ENCODE data around the gene MTM1.
A peak's percentile ranks its signal among the peaks of the same experiment; 100 is the strongest.

The MTM1 gene

DNA sequence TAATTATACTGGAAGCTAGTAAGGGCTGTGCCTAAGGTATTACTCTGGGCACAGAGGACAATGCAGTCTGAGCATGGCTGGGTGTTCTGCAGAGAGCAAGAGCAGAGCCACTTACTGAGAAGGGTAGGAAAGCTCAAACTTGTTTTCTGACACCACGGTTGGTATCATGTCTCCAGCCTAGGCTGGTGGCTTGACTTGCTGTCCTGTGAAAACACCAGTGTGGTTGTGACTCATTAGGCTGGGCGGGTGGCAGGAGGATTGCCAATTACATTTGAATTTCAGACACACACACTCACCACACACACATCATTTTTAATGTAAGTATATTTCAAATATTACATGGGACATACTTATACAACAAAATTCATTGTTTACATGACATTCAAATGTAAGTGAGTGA, 19.7 kb upstream of the MTM1 start:
- DNase-seq (ENCODE audit: low read depth, low spot score) = no peak

DNA sequence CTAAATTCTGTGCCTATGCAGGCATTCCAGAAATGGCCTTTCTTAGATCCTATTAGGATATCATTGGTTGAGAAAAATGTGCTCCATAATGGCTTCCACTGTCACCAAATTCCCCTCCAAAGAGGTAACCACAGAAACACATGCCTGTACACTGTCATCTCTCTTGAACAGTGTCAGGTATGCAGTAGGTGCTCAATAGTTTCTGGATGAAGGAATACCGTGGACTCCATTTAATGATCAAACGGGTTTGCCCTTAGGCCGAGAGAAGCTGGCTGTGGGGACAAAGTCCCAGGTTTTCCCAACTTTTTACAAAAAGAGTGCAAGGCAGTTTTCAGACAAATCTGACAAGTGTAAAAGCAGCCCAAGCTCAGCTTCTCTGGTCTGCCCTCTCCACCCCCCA, 16.5 kb upstream of the MTM1 start:
- DNase-seq (ENCODE audit: low read depth, low spot score) = no peak

DNA sequence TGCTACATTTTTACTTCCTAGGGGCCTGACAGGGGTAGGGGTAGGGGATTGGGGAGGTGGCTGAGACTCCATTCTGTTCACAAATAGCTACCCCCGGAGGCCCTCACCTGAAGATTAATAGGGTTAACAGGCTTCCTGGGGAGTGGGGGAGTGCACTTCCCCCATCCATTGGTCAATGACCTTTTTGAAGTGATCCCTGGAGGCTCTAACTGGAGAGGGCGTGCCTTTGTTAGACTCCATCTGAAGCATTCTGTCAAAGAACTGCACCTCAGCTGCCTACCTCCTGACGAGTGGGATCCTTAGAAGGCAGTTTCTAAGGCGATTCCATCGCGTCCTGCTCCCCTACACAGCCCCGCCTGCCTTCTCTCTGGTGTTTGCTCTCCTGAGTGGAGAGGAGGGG, 10.0 kb upstream of the MTM1 start:
- peak; percentile 87 for DNase-seq (ENCODE audit: low read depth, low spot score)

DNA sequence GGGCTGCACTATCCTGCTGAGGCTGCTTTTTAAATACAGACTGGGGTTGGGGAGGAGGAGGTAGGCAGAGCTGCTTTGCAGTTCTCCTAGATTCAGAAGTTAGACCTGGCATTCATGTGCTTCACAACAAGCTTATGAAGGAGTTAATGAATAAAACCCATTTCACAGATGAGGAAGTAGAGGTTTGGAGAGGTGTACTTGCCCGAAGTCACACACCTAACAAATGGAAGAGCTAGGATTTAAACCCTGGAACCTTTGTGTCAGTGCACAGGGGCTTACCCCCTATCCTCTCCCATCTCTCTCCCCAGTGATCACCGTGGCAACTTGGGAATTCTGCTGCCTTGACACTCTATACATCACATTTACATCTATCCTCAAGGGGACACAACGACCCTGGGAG, 3.6 kb upstream of the MTM1 start:
- no peak for DNase-seq (ENCODE audit: low read depth, low spot score)

GRCh38 chrX:150565551-150565950, 2.9 kb upstream of the MTM1 start:
- peak; percentile 72 for DNase-seq (ENCODE audit: low read depth, low spot score)

DNA sequence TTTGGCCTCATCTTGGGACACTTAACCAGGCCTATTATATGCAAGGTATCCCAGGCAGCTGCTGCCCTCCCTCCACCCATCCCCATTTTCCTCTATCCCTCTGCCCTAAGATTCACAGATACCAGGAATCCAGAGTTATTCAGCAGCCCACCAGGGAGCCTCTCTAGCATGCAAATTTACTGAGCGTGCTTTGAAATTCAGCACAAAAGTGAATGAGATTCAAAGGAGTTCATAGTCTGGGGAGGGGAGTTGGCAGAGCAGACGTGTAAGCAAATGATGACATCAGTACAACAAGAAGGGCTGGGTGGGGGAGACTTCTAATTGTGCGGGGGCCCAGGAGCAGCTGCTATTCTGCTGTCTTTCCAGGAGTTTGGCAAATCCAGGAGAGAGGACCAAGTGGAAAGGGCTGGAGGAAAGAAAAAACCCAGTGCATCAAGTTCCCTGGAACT, 1.7 kb upstream of the MTM1 start:
- peak; percentile 95 for DNase-seq (ENCODE audit: low read depth, low spot score)

DNA sequence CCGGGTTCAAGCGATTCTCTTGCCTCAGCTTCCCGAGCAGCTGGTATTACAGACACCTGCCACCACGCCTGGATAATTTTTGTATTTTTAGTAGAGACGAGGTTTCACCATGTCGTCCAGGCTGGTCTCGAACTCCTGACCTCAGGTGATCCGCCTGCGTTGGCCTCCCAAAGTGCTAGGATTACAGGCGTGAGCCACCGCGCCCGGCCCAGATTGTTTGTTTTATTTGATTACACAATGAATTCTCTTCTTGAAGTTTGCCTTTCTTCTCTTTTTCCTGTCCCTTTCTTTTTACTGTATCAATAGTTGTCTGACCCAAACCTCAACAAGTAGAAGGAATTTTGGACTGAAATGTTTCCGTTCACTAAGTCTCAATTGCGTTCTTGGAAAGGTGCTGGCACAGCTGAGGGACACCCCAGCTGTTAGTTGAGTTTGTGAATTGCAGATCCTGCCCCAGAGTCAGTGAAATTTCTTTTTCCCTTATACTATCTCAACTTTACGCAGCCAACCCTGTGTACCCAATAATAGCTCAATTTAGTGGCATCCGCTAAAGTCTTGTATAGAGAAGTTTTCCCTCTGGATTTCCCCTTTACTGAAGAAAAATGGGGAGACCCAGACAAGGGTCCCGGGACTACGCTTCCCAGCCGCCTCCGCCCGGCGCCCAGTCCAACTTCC, 639 bp upstream of the MTM1 start:
- DNase-seq (ENCODE audit: low read depth, low spot score) = no peak

DNA sequence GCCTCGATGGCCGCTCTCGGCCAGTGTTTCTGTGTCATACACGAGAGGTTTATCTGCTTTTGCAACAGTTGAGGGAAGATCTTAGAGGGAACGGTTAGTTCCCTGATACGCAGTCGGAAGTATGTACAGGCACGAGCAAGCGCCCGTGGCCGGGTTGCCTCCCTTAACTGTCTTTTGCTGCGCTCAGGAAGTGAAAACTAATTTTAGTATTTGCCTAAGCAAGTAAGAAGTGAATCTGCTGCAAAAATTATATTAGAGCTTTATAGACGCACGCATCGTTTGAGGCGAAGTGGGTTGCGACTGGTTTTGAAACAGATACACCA, 695 bp downstream of the MTM1 start:
- no peak for DNase-seq (ENCODE audit: low read depth, low spot score)

- no peak for DNase-seq (ENCODE audit: low read depth, low spot score)
Measured at GRCh38 chrX:150570512-150570911, 2.1 kb downstream of the MTM1 start.

GRCh38 chrX:150572206-150572605, 3.8 kb downstream of the MTM1 start:
- peak; percentile 46 for DNase-seq (ENCODE audit: low read depth, low spot score)

GRCh38 chrX:150573106-150573505, 4.7 kb downstream of the MTM1 start:
- DNase-seq (ENCODE audit: low read depth, low spot score) = no peak

DNA sequence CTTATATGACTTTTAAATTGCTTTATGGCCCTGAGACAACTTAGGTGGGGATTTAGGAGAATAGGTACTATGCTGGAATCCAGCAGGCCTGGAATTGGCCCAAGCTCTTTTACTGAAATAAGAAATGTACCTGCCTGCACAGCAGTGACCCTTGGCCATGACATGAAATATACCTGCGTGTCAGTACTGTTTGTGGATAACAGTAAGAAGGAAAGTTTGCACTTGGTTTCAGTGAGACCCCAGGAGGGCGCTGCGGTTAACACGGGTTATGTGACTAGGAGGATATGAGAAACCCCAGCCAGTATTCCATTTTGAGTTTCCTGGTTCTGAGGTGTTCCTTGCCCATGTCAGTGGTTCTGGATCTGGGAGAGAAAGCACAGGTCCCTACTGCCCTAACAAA, 5.3 kb downstream of the MTM1 start:
- DNase-seq (ENCODE audit: low read depth, low spot score) = no peak

GRCh38 chrX:150574559-150575418, 6.4 kb downstream of the MTM1 start:
- DNase-seq (ENCODE audit: low read depth, low spot score) = peak; percentile 53

GRCh38 chrX:150575419-150575814, 7.0 kb downstream of the MTM1 start:
- DNase-seq (ENCODE audit: low read depth, low spot score) = no peak

- no peak for DNase-seq (ENCODE audit: low read depth, low spot score)
Measured at GRCh38 chrX:150577174-150577573, 8.8 kb downstream of the MTM1 start.

- no peak for DNase-seq (ENCODE audit: low read depth, low spot score)
Measured at GRCh38 chrX:150581093-150581775, 12.8 kb downstream of the MTM1 start.

- peak; percentile 67 for DNase-seq (ENCODE audit: low read depth, low spot score)
Measured at GRCh38 chrX:150582338-150582948, 14.0 kb downstream of the MTM1 start.

DNA sequence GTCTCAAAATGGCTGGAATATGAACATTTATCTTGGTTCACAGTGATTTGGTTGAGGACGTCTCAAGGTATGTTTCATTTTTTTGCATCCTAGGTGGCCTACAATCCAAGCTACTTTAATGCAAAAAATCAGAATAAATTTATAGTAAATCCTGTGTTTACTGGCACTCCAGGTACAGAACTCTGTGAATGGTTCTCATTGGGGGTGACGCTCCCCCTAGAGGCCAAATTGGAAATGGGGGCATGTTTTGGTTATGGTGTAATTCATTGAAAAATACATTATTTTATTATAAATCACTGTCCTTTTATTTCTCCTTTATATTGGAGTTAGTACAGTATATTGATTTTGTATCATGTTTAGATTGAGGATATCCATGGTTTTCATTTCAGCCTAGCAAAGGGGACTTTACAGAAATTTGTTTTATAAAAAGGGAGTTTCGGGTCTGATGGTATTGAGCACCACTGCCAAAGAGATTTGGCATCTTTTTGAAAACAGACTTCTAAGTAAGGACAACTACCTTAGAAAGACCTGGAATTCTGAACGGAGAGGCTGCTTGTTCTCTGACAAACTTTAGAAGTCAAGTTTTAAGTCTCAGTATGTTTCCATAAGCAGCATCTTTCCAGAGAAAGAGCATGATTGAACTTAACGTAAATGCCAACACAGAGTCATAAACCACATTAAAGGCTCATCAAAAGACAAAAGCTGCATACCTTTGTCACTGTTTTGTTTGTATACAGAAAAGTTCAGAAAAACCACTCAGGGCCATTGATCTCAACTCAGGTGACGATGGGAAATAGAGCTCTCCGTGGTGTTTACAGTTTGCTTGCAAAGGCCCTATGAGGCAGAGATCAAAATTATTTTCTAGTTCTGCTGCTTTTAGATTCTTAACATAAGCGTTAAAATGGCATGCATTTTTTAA, 19.4 kb downstream of the MTM1 start:
- DNase-seq (ENCODE audit: low read depth, low spot score) = no peak

GRCh38 chrX:150594584-150594983, 26.2 kb downstream of the MTM1 start:
- no peak for DNase-seq (ENCODE audit: low read depth, low spot score)

DNA sequence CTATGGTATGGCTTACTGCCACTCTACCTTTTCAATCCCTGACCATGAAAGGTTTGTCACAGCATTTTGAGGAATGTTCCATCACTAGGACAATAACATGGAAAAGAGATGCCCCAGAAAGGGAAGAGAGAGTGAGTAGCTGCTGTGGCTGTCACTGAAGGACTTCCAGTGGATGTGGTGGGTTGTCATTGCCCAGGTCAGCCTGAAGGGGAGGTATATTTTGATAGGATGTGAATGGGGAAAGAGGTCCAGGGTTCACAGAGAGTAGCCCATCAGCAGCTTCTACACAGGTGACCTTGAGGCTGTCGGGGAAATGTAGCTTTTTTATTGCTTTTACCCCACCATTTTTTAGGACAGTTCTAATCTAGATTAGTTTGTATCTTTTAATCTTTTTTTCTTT, 30.8 kb downstream of the MTM1 start:
- DNase-seq (ENCODE audit: low read depth, low spot score) = no peak

DNA sequence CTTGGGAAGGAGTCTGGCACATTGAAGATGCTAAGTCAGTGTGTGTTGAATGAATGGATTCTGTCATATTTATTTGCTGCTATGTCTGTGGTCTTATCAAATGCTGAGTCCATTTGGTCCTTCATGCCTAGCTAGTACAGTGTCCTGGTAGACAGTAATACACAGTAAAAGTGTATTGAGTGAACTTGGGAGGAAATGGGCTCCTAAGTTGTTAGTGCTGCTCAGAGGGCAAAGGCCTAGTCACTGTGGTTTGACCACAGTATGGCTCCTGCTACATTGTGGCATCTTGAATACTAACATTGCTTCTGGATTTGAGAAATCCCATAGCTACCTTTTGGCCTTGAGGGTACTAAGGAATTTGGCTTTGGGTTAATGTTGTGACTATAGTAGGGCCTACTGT, 33.9 kb downstream of the MTM1 start:
- DNase-seq (ENCODE audit: low read depth, low spot score) = no peak
